HuH-7 (cell line): Measurements from ENCODE around the gene ABCC1.
"Not testable (repeated sequence)": the region's sequence is repeated elsewhere in the genome, so short reads cannot be mapped to it uniquely, and the experiment has no call there.

ENCODE experiments used
- DNase-seq: peaks from one replicate; pipeline ENCODE4 v3.0.0; 2011; ENCODE audit warnings: low spot score

ABCC1 gene

DNA sequence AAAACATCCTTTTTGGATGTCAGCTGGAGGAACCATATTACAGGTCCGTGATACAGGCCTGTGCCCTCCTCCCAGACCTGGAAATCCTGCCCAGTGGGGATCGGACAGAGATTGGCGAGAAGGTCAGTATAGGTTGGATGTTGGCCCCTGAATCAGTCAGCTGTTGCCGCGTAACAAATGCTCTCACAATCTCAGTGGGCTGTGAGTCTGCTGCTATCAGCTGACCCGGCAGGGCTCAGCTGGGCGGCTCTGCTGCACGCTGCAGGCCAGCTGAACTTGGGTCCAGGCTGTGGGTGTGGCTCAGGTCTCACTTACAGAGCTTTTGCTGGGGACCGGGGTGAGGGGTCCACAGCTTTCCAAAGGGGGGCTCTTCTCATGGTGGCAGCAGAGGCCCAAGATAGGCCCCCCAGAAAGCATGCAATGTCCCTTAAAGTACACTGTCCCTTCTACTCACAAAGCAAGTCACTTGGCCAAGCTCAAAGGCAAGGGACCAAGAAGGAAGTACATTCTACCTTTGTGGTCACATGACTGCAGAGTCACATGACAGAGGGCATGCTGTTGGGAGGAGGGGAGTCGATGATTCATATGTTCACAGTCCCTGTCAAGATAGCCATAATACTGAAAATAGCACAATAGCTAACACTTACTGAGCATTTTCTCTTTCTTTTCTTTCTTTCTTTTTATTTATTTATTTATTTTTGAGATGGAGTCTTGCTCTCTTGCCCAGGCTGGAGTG, 134.2 kb downstream of the ABCC1 start:
- DNase-seq = no peak

GRCh38 chr16:16084874-16085273, 135.5 kb downstream of the ABCC1 start:
- no peak for DNase-seq

- DNase-seq = no peak
Measured at GRCh38 chr16:16086653-16087446, 137.4 kb downstream of the ABCC1 start.

GRCh38 chr16:16090238-16090637, 140.8 kb downstream of the ABCC1 start:
- no peak for DNase-seq

- DNase-seq = no peak
Measured at GRCh38 chr16:16092925-16093627, 143.7 kb downstream of the ABCC1 start.

DNA sequence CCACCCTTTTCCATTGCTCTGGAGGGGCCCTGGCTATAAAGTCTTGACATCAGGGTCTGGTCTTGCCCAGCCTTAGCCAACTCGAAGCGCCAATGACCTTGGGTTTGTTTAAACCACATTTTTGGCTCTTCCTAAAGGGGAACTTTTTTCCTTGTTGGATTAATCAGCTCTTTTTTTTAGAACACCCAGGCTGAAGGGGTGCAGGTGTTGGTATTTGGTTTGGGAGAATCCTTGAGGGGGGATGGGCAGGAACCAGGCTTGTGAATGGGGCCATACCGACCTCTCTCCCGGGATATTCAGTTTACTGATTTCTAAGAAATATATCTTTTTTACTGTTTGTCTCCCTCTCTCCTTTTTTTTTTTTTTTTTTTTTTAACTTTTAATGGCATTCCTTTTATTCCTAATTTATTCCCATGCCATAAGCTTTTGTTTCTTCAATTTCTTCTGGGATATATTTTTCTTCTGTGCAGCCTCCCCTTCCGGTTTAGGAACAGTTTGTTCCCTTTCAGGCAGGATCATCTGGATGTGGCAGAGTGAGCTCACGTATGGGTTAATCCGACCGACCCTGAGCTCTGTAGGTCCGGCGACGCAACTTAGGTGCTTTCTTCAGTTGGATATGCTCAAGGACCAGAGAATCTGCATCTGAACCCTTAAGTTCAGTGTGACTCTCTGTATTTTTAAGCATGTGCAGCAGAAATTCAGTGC, 144.4 kb downstream of the ABCC1 start:
- no peak for DNase-seq

- no peak for DNase-seq
Measured at GRCh38 chr16:16095646-16096045, 146.2 kb downstream of the ABCC1 start.

- no peak for DNase-seq
Measured at GRCh38 chr16:16096121-16096857, 146.9 kb downstream of the ABCC1 start.

- DNase-seq = no peak
Measured at GRCh38 chr16:16096858-16097213, 147.4 kb downstream of the ABCC1 start.

GRCh38 chr16:16099320-16099719, 149.9 kb downstream of the ABCC1 start:
- DNase-seq = no peak

DNA sequence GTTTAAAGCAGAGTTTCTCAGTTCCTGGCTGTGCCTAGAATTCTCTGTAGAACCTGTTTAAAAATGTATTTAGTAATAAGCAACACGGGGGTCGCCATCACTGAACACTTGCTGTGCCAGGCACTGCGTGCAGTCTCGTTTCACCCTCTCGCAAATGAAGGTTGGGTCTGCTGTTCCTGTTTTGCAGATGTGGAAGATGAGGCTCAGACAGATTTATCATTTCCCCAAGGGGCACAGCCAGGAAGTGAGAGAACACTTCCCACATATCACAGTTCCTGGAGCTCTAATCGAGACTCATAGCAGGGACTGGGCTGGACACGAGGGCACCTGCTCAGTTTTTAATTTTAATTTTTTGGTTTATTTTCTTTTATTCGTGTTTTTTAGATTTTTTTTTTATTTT, 151.2 kb downstream of the ABCC1 start:
- no peak for DNase-seq

- no peak for DNase-seq
Measured at GRCh38 chr16:16101585-16101984, 152.2 kb downstream of the ABCC1 start.

- no peak for DNase-seq
Measured at GRCh38 chr16:16102738-16103137, 153.3 kb downstream of the ABCC1 start.

- DNase-seq = not testable (repeated sequence)
Measured at GRCh38 chr16:16104132-16104803, 154.9 kb downstream of the ABCC1 start.

- not testable (repeated sequence) for DNase-seq
Measured at GRCh38 chr16:16104804-16105141, 155.4 kb downstream of the ABCC1 start.

- DNase-seq = no peak
Measured at GRCh38 chr16:16105646-16106045, 156.2 kb downstream of the ABCC1 start.

DNA sequence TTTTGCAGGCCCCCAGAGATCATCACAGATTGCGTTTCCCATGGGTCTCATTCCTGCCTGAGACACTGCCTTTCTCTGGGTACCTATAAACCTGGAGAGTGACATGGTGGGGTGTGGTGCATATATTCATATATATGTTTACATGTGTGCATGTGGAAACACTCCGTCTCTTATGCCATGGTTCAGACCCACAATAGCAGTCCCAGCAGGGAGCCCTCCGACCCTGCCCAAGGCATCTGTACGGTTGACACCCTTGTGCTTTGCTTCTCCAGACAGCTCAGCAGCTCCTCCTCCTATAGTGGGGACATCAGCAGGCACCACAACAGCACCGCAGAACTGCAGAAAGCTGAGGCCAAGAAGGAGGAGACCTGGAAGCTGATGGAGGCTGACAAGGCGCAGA, 157.1 kb downstream of the ABCC1 start:
- DNase-seq = no peak

- no peak for DNase-seq
Measured at GRCh38 chr16:16107839-16108238, 158.4 kb downstream of the ABCC1 start.

- DNase-seq = no peak
Measured at GRCh38 chr16:16108759-16109158, 159.3 kb downstream of the ABCC1 start.

DNA sequence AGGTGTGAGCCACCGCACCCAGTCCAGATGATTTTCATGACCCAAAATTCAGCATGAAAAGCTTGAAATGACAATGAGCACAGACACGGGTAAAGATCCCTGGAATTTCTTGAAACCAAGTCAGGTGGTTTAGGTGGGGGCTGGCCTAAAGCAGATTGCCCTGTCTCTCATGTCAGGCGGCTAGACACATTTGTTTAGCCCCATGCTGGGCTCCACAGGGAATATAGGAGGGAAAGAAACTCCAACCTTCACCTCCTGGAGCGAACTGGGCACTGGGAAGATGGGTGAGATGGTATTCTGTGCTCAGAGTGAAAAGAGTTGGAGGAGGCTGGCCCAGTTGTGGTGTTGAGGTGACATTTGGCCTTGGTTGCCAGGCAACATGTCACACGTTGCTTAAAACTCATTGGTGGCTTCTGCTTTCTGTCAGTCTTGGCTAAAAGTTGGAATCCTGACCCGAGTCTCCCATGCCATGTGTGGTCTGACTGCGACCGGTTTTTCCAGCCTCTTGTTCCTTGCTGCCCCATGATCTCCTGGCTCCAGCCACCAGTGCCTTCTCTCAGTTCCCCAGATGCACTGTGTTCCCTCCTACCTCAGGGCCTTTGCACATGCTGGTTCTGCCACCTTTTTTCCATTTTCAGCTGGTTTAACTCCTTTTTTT, 160.2 kb downstream of the ABCC1 start:
- DNase-seq = no peak

DNA sequence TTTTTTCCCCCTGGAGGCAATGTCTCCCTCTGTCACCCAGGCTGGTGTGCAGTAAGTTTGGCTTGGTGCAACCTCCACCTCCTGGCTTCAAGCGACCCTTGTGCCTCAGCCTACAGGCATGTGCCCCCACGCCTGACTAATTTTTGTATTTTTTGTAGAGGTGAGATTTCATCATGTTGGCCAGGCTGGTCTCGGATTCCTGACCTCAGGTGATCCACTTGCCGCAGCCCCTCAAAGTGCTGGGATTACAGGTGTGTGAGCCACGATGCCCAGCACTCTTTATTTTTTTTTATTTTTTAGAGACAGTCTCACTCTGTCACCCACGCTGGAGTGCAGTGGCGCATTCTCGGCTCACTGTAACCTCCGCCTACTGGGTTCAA, 160.7 kb downstream of the ABCC1 start:
- no peak for DNase-seq
